Heart left ventricle (tissue), 16 donors: ENCODE measurements around the gene MLPH. TPM values are rescaled to one million over a fixed set of nuclear protein-coding genes. Genes with fewer than 3 reads are reported as not detected.

Experiments
- ATAC-seq, 4 donors: fragments of 200-7000 bp; cut with Tn5 transposase; one replicate each; pipeline ENCODE4 v1.9.1; 2020 to 2022; ENCODE audit warnings: moderate library complexity in 4 of 4, mild to moderate bottlenecking in 3 of 4, moderate number of reproducible peaks in 1 of 4
- DNase-seq, 5 donors: peaks; one replicate each; pipeline ENCODE4 v3.0.0-alpha.2; 2020
- H3K27ac ChIP-seq, 12 donors: fragments of 200-600 bp; sonication (generic) in 4 of 12; one replicate each; pipeline versions ENCODE4 v1.5.0 to v1.8.0; 2016 to 2022; ENCODE audit warnings: mild to moderate bottlenecking in 2 of 12
- H3K27me3 ChIP-seq, 9 donors: fragments of 200-600 bp; sonication (generic) in 2 of 9; one replicate each; pipeline versions ENCODE4 v1.5.1 to v1.8.0; 2016 to 2022; ENCODE audit warnings: mild to moderate bottlenecking in 3 of 9
- H3K36me3 ChIP-seq, 9 donors: fragments of 200-600 bp; sonication (generic) in 2 of 9; one replicate each; pipeline versions ENCODE4 v1.5.0 to v1.8.0; 2018 to 2022; ENCODE audit warnings: mild to moderate bottlenecking in 2 of 9
- H3K4me1 ChIP-seq, 12 donors: fragments of 200-600 bp; sonication (generic) in 4 of 12; one replicate each; pipeline versions ENCODE4 v1.5.0 to v1.8.0; 2016 to 2022; ENCODE audit warnings: mild to moderate bottlenecking in 3 of 12
- H3K4me3 ChIP-seq, 12 donors: fragments of 200-600 bp; sonication (generic) in 4 of 12; one replicate each; pipeline versions ENCODE4 v1.5.0 to v1.8.0; 2017 to 2022; ENCODE audit warnings: mild to moderate bottlenecking in 9 of 12, moderate library complexity in 4 of 12
- H3K9me3 ChIP-seq, 12 donors: fragments of 200-600 bp; sonication (generic) in 4 of 12; one replicate each; pipeline versions ENCODE4 v1.5.0 to v1.8.0; 2016 to 2022; ENCODE audit warnings: mild to moderate bottlenecking in 1 of 12
- CTCF ChIP-seq, 12 donors: fragments of 200-600 bp; sonication (generic) in 4 of 12; IDR thresholded peaks; one replicate each; pipeline versions ENCODE4 v1.5.0 to v1.8.0; 2018 to 2022; ENCODE audit warnings: antibody characterized with exemption in 12 of 12, mild to moderate bottlenecking in 5 of 12
- POLR2A ChIP-seq, 2 donors: fragments of 450-650 bp; IDR thresholded peaks; one replicate each; pipeline ENCODE4 v1.6.1; 2017; ENCODE audit warnings: antibody characterized with exemption in 2 of 2, mild to moderate bottlenecking in 2 of 2, moderate library complexity in 2 of 2
- WGBS, 4 donors: extraction: QIAGEN DNeasy Blood & Tissue Kit in 2 of 4; methylation state at CpG; one replicate each; pipeline versions ENCODE4 v1.1.5 to v1.1.7; 2013 to 2018; 5-methylcytosine and 5-hydroxymethylcytosine counted together
- intact Hi-C, 10 donors: fragments of 100-400 bp; cut with DNase I; formaldehyde crosslinking; loops; one replicate each; pipeline versions ENCODE4 v1.11.1 to v1.14.2; 2022
- polyA plus RNA-seq, 2 donors: library from polyadenylated mRNA; stranded (reverse); fragments of 200-250 nt; gene quantifications; one replicate each; pipeline ENCODE4 v1.2.3, GENCODE V29; 2013
- total RNA-seq, 9 donors: library from RNA; depleted of rRNA in 2 of 9; stranded (reverse); fragments of >200 nt in 2 of 9; fragmentation: NEBNext Ultra II Directional in 3 of 9; extraction: Animal tissue kit (Norgen Biotek cat#: 25700) in 3 of 9; gene quantifications; one replicate each; pipeline versions ENCODE4 v1.1.0 to v1.2.4, GENCODE V29; 2016 to 2023
- donor health status: ischemic (EF 13 %, LVEDD 7.1; RV severe dilation, severe dysfunction).
- donor health status: healthy with polysubstance abuse.
- donor health status: DM: no; HTN: yes; CAD: no.
- donor health status: DM: no; HTN: no; CAD: no.
- donor health status: ischemic (EF 25% LVEDD 6.9; RV normal size, moderate dysfunction).
- donor health status: ischemic (EF 25% LVEDD 5.7; RV mildly dilated, moderate dysfunction).
- donor health status: healthy.
- donor health status: DM: yes; HTN: yes; CAD: no.
- donor health status: ischemic (EF 35%, LVEDD 5.7; RV mildly dilated, moderate dysfunction).
- donor health status: nonischemic (EF 11% LVEDD 7.7; RV severe dilation, severe dysfunction).
- donor health status: DM: yes; HTN: yes; CAD: no.
- donor health status: PGD.
- donor health status: ischemic (EF 29% LVEDD 5.4; RV normal size, mild dysfunction).
- donor health status: nonischemic (EF 23%, LVEDD 6.1; RV moderate dilation, normal function).

Gene MLPH
- total and polyA plus RNA-seq, 11 donors, result 18.3 to 60.3 (median 30.7) TPM

- Histone ChIP-seq H3K27ac (no peak overlapping the region), H3K27me3 (peaks cover 0 to 3% (median 0%) of the 10 kb centered on the region in 9 donors), H3K9me3 (no peaks in the 10 kb centered on the region), H3K4me1 (peaks cover 0 to 21% (median 7%) of the 10 kb centered on the region in 12 donors), H3K36me3 (no peaks in the 10 kb centered on the region), H3K4me3 (no peak overlapping the region)
- no peak for TF ChIP-seq POLR2A (IDR thresholded peaks at IDR 0.05)
- no peak for TF ChIP-seq CTCF (IDR thresholded peaks at IDR 0.05)
- intact Hi-C loops, result loop anchor here in 1 of 10 donors (5.0 kb wide), 1 partner anchor 35 kb away; no protein-coding TSS in a partner anchor
- WGBS, 4 donors, result 93 to 96% (median 94%) methylated on average over 2 of the region's 2 CpGs
- DNase-seq (no peak), ATAC-seq (no peak)
Measured at GRCh38 chr2:237457388-237457941, 29.6 kb upstream of the MLPH start.

- peaks cover 0 to 15% (median 7%) of the 10 kb centered on the region in 12 donors for H3K4me1 ChIP-seq
- no peaks in the 10 kb centered on the region for H3K36me3 ChIP-seq
- intact Hi-C loops, result loop anchor here in 1 of 10 donors (5.0 kb wide), 1 partner anchor 36 kb away; no protein-coding TSS in a partner anchor
- DNase-seq (no peak), ATAC-seq (no peak)
- whole genome bisulfite sequencing, 4 donors, result 84 to 95% (median 89%) methylated on average over 1 of the region's 1 CpG
- no peaks in the 10 kb centered on the region for H3K9me3 ChIP-seq
- no peak overlapping the region for H3K27ac ChIP-seq
- no peaks in the 10 kb centered on the region for H3K27me3 ChIP-seq
- TF ChIP-seq POLR2A (IDR thresholded peaks at IDR 0.05) (no peak), CTCF (IDR thresholded peaks at IDR 0.05) (no peak)
- no peak overlapping the region for H3K4me3 ChIP-seq
Measured at GRCh38 chr2:237458519-237458918, 28.5 kb upstream of the MLPH start.

- 81 to 89% (median 86%) methylated on average over 4 of the region's 4 CpGs for WGBS, 4 donors
- TF ChIP-seq CTCF (IDR thresholded peaks at IDR 0.05) (no peak), POLR2A (IDR thresholded peaks at IDR 0.05) (no peak)
- intact Hi-C loops, result loop anchor here in 1 of 10 donors (5.0 kb wide), 1 partner anchor 37 kb away; no protein-coding TSS in a partner anchor
- no peak overlapping the region for H3K27ac ChIP-seq
- no peaks in the 10 kb centered on the region for H3K27me3 ChIP-seq
- no peak overlapping the region for H3K4me3 ChIP-seq
- H3K4me1 ChIP-seq, result peaks cover 0 to 15% (median 7%) of the 10 kb centered on the region in 12 donors
- DNase-seq (no peak), ATAC-seq (no peak)
- no peaks in the 10 kb centered on the region for H3K9me3 ChIP-seq
- no peaks in the 10 kb centered on the region for H3K36me3 ChIP-seq
Measured at GRCh38 chr2:237459226-237459625, 27.8 kb upstream of the MLPH start.

- H3K4me1 ChIP-seq, result peaks cover 0 to 15% (median 7%) of the 10 kb centered on the region in 12 donors
- intact Hi-C loops, result loop anchor here in 1 of 10 donors (5.0 kb wide), 1 partner anchor 37 kb away; no protein-coding TSS in a partner anchor
- ATAC-seq (no peak), DNase-seq (no peak)
- no peak overlapping the region for H3K27ac ChIP-seq
- no peaks in the 10 kb centered on the region for H3K9me3 ChIP-seq
- H3K27me3 ChIP-seq, result no peaks in the 10 kb centered on the region
- H3K4me3 ChIP-seq, result no peak overlapping the region
- WGBS, 4 donors, result 74 to 80% (median 77%) methylated on average over 3 of the region's 3 CpGs
- no peaks in the 10 kb centered on the region for H3K36me3 ChIP-seq
- no peak for TF ChIP-seq POLR2A (IDR thresholded peaks at IDR 0.05)
- TF ChIP-seq CTCF (IDR thresholded peaks at IDR 0.05), result no peak
Measured at GRCh38 chr2:237459741-237460174, 27.3 kb upstream of the MLPH start.
